ENCODE measurements around the gene RFTN1.

The RFTN1 gene

GRCh38 chr3:16510620-16511319, 2.7 kb downstream of the RFTN1 start:
- DNase-seq (ENCODE audit: low read depth): no peak
- no peak overlapping the region for H3K4me3 ChIP-seq (ENCODE audit: low read length)
- no peak for TF ChIP-seq CTCF (IDR thresholded peaks at IDR 0.05; ENCODE audit: insufficient read depth, low read depth, low read length, missing control alignments)

GRCh38 chr3:16509721-16510619, 3.5 kb downstream of the RFTN1 start:
- no peak for DNase-seq (ENCODE audit: low read depth)
- H3K4me3 ChIP-seq (ENCODE audit: low read length): no peak overlapping the region
- TF ChIP-seq CTCF (IDR thresholded peaks at IDR 0.05; ENCODE audit: insufficient read depth, low read depth, low read length, missing control alignments): no peak

GRCh38 chr3:16508591-16508995, 4.9 kb downstream of the RFTN1 start:
- DNase-seq (ENCODE audit: low read depth): no peak
- H3K4me3 ChIP-seq (ENCODE audit: low read length): no peak overlapping the region
- no peak for TF ChIP-seq CTCF (IDR thresholded peaks at IDR 0.05; ENCODE audit: insufficient read depth, low read depth, low read length, missing control alignments)

GRCh38 chr3:16508243-16508578, 5.3 kb downstream of the RFTN1 start:
- TF ChIP-seq CTCF (IDR thresholded peaks at IDR 0.05; ENCODE audit: insufficient read depth, low read depth, low read length, missing control alignments): no peak
- no peak overlapping the region for H3K4me3 ChIP-seq (ENCODE audit: low read length)
- DNase-seq (ENCODE audit: low read depth): no peak

GRCh38 chr3:16507578-16508242, 5.8 kb downstream of the RFTN1 start:
- DNase-seq (ENCODE audit: low read depth): no peak
- H3K4me3 ChIP-seq (ENCODE audit: low read length): no peak overlapping the region
- TF ChIP-seq CTCF (IDR thresholded peaks at IDR 0.05; ENCODE audit: insufficient read depth, low read depth, low read length, missing control alignments): no peak

GRCh38 chr3:16506884-16507577, 6.5 kb downstream of the RFTN1 start:
- no peak for TF ChIP-seq CTCF (IDR thresholded peaks at IDR 0.05; ENCODE audit: insufficient read depth, low read depth, low read length, missing control alignments)
- DNase-seq (ENCODE audit: low read depth): no peak
- no peak overlapping the region for H3K4me3 ChIP-seq (ENCODE audit: low read length)

Data from epithelial cell of esophagus (primary cell).